Measurements from ENCODE around the gene SLC35F4. TPM values are rescaled to one million over a fixed set of nuclear protein-coding genes. Genes with fewer than 3 reads are reported as not detected.

SLC35F4 gene
- total and polyA plus RNA-seq, 2 of the 8 experiments (the other 6 are each of a cell fraction or from before 2014, with no cell fraction given), result not detected

GRCh38 chr14:57526942-57527341 is 338.9 kb downstream of the SLC35F4 start:
- Histone ChIP-seq H2BK5ac (ENCODE audit: low read depth, low read length) (no peak overlapping the region), H3K4ac (replicated peaks; ENCODE audit: insufficient read length, low read depth, low read length) (no peak overlapping the region), H3K23ac (ENCODE audit: insufficient read length) (no peak overlapping the region), H2AK5ac (ENCODE audit: low read depth, low read length) (no peak overlapping the region), H3K23me2 (ENCODE audit: low read depth, low read length) (no peaks in the 10 kb centered on the region), H4K8ac (ENCODE audit: extremely low read depth, insufficient read depth, low read length) (no peak overlapping the region), H4K5ac (ENCODE audit: insufficient read length, low read depth, low read length) (no peak overlapping the region), H2BK15ac (ENCODE audit: low read length) (no peak overlapping the region), H2BK120ac (replicated peaks; ENCODE audit: low read depth, low read length) (no peak overlapping the region), H3K4me1 (replicated peaks in 1 of 4; ENCODE audit: control insufficient read depth in 3 of 4, insufficient read depth in 4 of 4, low read length in 3 of 4) (no peaks in the 10 kb centered on the region), H3K79me1 (ENCODE audit: low read depth, low read length) (no peaks in the 10 kb centered on the region; the same call in 1 of the 2 replicates), H4K20me1 (replicated peaks in 1 of 2; ENCODE audit: control insufficient read depth in 1 of 2, insufficient read depth in 2 of 2, low read length in 2 of 2) (no peaks in the 10 kb centered on the region), H2BK12ac (ENCODE audit: low read depth, low read length) (no peak overlapping the region), H3K9me3 (ENCODE audit: insufficient read depth in 2 of 2, low read depth in 1 of 2, low read length in 1 of 2) (no peaks in the 10 kb centered on the region), H3K14ac (ENCODE audit: insufficient read length) (no peak overlapping the region), H3K36me3 (ENCODE audit: control insufficient read depth in 2 of 4, insufficient read depth in 4 of 4, low read length in 3 of 4) (no peaks in the 10 kb centered on the region), H3K27me3 (replicated peaks in 1 of 4; ENCODE audit: control insufficient read depth in 3 of 4, extremely low read depth in 1 of 4, insufficient read depth in 3 of 4, low read length in 3 of 4) (no peaks in the 10 kb centered on the region), H3K9ac (replicated peaks in 1 of 4; ENCODE audit: extremely low read depth in 1 of 4, low read depth in 3 of 4, low read length in 3 of 4) (no peak overlapping the region), H3K4me2 (ENCODE audit: insufficient read depth in 1 of 2, low read depth in 2 of 2, low read length in 2 of 2) (no peak overlapping the region), H3K27ac (ENCODE audit: low read depth, low read length) (no peak overlapping the region), H3K18ac (ENCODE audit: extremely low read depth, low read length) (no peak overlapping the region), H4K91ac (replicated peaks; ENCODE audit: insufficient read length, low read length) (no peak overlapping the region), H3K4me3 (ENCODE audit: extremely low read depth in 1 of 4, insufficient read depth in 2 of 4, low read depth in 3 of 4, low read length in 4 of 4) (no peak overlapping the region), H2BK20ac (ENCODE audit: low read length) (no peak overlapping the region), H2AFZ (ENCODE audit: low read length) (no peak overlapping the region), H3K56ac (replicated peaks; ENCODE audit: insufficient read length, low read depth, low read length) (no peak overlapping the region), H3K79me2 (ENCODE audit: control insufficient read depth in 1 of 2, insufficient read depth in 2 of 2, low read length in 2 of 2) (no peaks in the 10 kb centered on the region)
- 51% methylated on average over 3 of the region's 3 CpGs; no CpG with 5 or more reads in 1 of the 2 experiments for WGBS, 2 experiments (ENCODE audit: extremely low coverage in 1 of 2, insufficient coverage in 1 of 2, insufficient read length in 1 of 2, insufficient replicate concordance in 2 of 2, low coverage in 1 of 2, low lambda C conversion rate in 2 of 2, missing lambda C conversion rate in 1 of 2)
- POLR2A ChIA-PET (ENCODE audit: partially characterized antibody), result no interaction called here
- CTCF ChIA-PET (ENCODE audit: partially characterized antibody), result interaction anchor here (0.6 to 3.0 kb wide), 54 partner anchors 9 to 637 kb away, joined by 3 to 19 read pairs (median 5); partner anchors contain the start of gene SLC35F4
- TF ChIP-seq NRF1 (IDR thresholded peaks at IDR 0.05; ENCODE audit: low read depth, low read length) (no peak), CTCF (IDR thresholded peaks at IDR 0.05; ENCODE audit: control extremely low read depth in 1 of 3, insufficient read depth in 1 of 3, low read depth in 1 of 3, low read length in 3 of 3) (peak; percentile 56 to 73 (median 72)), RAD21 (IDR thresholded peaks at IDR 0.05 in 1 of 2, conservative IDR thresholded peaks at IDR 0.05 in 1 of 2; ENCODE audit: low read depth in 2 of 2, low read length in 2 of 2) (peak; percentile 54 to 68), CHD2 (IDR thresholded peaks at IDR 0.05; ENCODE audit: low read length) (no peak)
- DNase-seq (ENCODE audit: low read depth in 1 of 2, low spot score in 2 of 2), result peak; percentile 34 to 75
- peak; percentile 94 for FAIRE-seq
